ENCODE data around the gene NEK7. TPM values are rescaled to one million over a fixed set of nuclear protein-coding genes. Genes with fewer than 3 reads are reported as not detected.
A peak's percentile ranks its signal among the peaks of the same experiment; 100 is the strongest.

The NEK7 gene
- total RNA-seq, 1 donor from 2014 or later: 63.2 TPM

- TF ChIP-seq CTCF (IDR thresholded peaks at IDR 0.05; ENCODE audit: unreplicated experiment): no peak
- Mint-ChIP-seq H3K27ac (peak overlapping the region; percentile 89), H3K27me3 (ENCODE audit: low read depth) (no peaks in the 10 kb centered on the region), H3K36me3 (no peaks in the 10 kb centered on the region), H3K9me3 (no peaks in the 10 kb centered on the region), H3K4me3 (no peak overlapping the region), H3K4me1 (peaks cover 78% of the 10 kb centered on the region)
- no peak for DNase-seq (ENCODE audit: low spot score in 2 of 2, unreplicated experiment in 2 of 2)
These were observed 17.0 kb downstream of the NEK7 start for GRCh38 chr1:198173832-198174231.

DNA sequence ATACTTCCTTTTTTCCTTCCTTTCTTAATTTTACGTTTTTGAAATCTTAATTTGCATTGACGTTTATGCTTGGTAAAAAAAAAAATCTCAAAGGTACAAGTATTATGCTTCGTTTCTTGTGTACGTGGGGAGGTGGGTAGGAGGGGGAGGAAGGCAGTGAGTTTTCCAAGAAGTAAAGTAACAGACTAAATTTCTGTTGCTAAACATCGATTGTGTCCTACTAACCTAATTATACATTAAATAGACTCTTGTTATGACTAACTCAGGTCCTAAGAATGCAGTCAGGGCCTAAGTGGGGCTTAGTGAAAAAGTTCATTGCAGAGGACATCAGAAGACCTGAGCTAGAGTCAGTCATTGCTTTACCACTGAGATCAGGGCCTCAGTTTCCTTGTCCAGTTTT, 17.5 kb downstream of the NEK7 start:
- Mint-ChIP-seq H3K4me3 (no peak overlapping the region), H3K9me3 (no peaks in the 10 kb centered on the region), H3K27ac (peak overlapping the region; percentile 89), H3K36me3 (no peaks in the 10 kb centered on the region), H3K27me3 (ENCODE audit: low read depth) (no peaks in the 10 kb centered on the region), H3K4me1 (peaks cover 79% of the 10 kb centered on the region)
- TF ChIP-seq CTCF (IDR thresholded peaks at IDR 0.05; ENCODE audit: unreplicated experiment): no peak
- DNase-seq (ENCODE audit: low spot score in 2 of 2, unreplicated experiment in 2 of 2): no peak

GRCh38 chr1:198175423-198176170, 18.8 kb downstream of the NEK7 start:
- H3K4me3 Mint-ChIP-seq: no peak overlapping the region
- H3K27ac Mint-ChIP-seq: peak overlapping the region; percentile 85
- no peaks in the 10 kb centered on the region for H3K36me3 Mint-ChIP-seq
- no peak for TF ChIP-seq CTCF (IDR thresholded peaks at IDR 0.05; ENCODE audit: unreplicated experiment)
- no peaks in the 10 kb centered on the region for H3K9me3 Mint-ChIP-seq
- H3K27me3 Mint-ChIP-seq (ENCODE audit: low read depth): no peaks in the 10 kb centered on the region
- no peak for DNase-seq (ENCODE audit: low spot score in 2 of 2, unreplicated experiment in 2 of 2)
- peaks cover 81% of the 10 kb centered on the region for H3K4me1 Mint-ChIP-seq

DNA sequence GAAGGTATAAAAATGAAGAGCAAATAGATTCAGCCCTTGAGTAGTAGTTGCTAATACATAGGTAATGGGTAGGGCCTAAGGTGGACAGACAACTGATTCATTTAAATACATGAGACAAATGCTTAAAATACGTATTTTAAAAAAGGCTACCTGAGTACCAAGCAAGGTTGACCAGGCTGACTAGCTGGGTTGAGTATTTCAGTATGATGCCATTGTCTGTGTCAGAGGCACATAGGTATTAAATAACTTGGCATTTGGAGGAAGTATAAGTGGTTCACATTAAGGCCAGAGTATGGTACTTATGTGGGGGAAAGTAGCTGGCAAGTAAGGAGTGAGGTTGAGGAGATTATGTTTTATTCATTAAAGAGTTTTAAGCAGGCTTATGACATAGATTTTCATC, 19.4 kb downstream of the NEK7 start:
- DNase-seq (ENCODE audit: low spot score in 2 of 2, unreplicated experiment in 2 of 2): no peak
- peak overlapping the region; percentile 85 for H3K27ac Mint-ChIP-seq

DNA sequence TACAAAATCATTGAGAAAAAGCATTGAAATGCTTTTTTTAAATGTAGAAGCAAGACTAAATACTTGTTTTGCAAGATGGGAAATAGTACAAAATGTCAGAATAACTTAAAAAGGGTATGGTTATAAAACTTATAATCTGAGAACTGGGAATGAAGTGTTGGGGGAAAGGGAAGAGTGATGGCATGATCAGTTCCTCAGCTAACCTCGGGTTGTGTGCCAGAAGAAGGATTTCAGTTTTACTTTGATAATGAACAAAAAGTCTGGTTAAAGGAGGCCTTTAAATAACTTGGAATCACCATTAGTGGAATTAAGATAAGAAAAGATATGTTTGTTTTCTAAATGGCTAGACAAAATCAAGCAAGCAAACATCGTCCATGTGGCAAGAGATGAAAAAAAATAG, 20.7 kb downstream of the NEK7 start:
- Mint-ChIP-seq H3K9me3 (no peaks in the 10 kb centered on the region), H3K27ac (peak overlapping the region; percentile 85), H3K36me3 (no peaks in the 10 kb centered on the region), H3K4me3 (no peak overlapping the region), H3K4me1 (peaks cover 75% of the 10 kb centered on the region), H3K27me3 (ENCODE audit: low read depth) (no peaks in the 10 kb centered on the region)
- DNase-seq (ENCODE audit: low spot score in 2 of 2, unreplicated experiment in 2 of 2): no peak
- TF ChIP-seq CTCF (IDR thresholded peaks at IDR 0.05; ENCODE audit: unreplicated experiment): no peak

More for the DNA sequence above, 19.4 kb downstream of the NEK7 start:
- H3K9me3 Mint-ChIP-seq: no peaks in the 10 kb centered on the region
- peaks cover 84% of the 10 kb centered on the region for H3K4me1 Mint-ChIP-seq
- no peaks in the 10 kb centered on the region for H3K36me3 Mint-ChIP-seq
- TF ChIP-seq CTCF (IDR thresholded peaks at IDR 0.05; ENCODE audit: unreplicated experiment): no peak
- H3K4me3 Mint-ChIP-seq: no peak overlapping the region
- H3K27me3 Mint-ChIP-seq (ENCODE audit: low read depth): no peaks in the 10 kb centered on the region

Measured in mesothelial cell of epicardium (in vitro differentiated cells).